GM12878 (cell line): ENCODE results near the gene CNKSR3. TPM values are rescaled to one million over a fixed set of nuclear protein-coding genes. Genes with fewer than 3 reads are reported as not detected.

Experiments used
- ATAC-seq: fragments of 200-7000 bp; cut with Tn5 transposase; 3 replicates; pipeline ENCODE4 v1.9.1; 2020; ENCODE audit warnings: mild to moderate bottlenecking, moderate library complexity
- BruUV-seq: library from RNA; stranded (reverse); fragments of 400-500 nt; replicated peaks from 2 replicates; lab custom pipeline; 2021; lab: Mats Ljungman, UMichigan
- CTCF ChIA-PET: fragments of 300-600 bp; sonication (Branson Sonifier 250); formaldehyde crosslinking; extraction: SDS; loops from one replicate; lab custom pipeline; 2021; ENCODE audit warnings: inconsistent platforms; lab: Yijun Ruan, JAX
- POLR2A ChIA-PET: fragments of 350-600 bp; formaldehyde crosslinking; extraction: SDS; loops from one replicate; lab custom pipeline; 2021; ENCODE audit warnings: inconsistent platforms; lab: Charles Lee
- RAD21 ChIA-PET: fragments of 300-600 bp; sonication (Branson Sonifier 250); formaldehyde crosslinking; loops from one replicate; lab custom pipeline; 2023; ENCODE audit warnings: antibody characterized with exemption; ENCODE audit not compliant: unreplicated experiment; lab: Charles Lee
- SMC1A ChIA-PET: fragments of 300-600 bp; sonication (Branson Sonifier 250); formaldehyde crosslinking; loops from one replicate; lab custom pipeline; 2023; ENCODE audit not compliant: unreplicated experiment, uncharacterized antibody; lab: Charles Lee
- DNase-seq: peaks from one replicate; pipeline ENCODE4 v3.0.0-alpha.2; 2011; ENCODE audit warnings: low read depth, low spot score
- FAIRE-seq: peaks from 3 replicates; lab custom pipeline; 2011; peaks lifted over from hg19 to GRCh38; lab: Jason Lieb, UNC
- H2AFZ ChIP-seq: 2 replicates; pipeline ENCODE4 v1.6.0; 2011; ENCODE audit warnings: low read depth, low read length, control low read depth; ENCODE audit not compliant: control insufficient read depth
- H3K27ac ChIP-seq: 2 replicates; pipeline ENCODE4 v1.5.1; 2011; ENCODE audit warnings: control low read depth; ENCODE audit not compliant: control insufficient read depth, insufficient read depth
- H3K27me3 ChIP-seq, 2 experiments: replicated peaks in 1 of 2; 2 replicates each; pipeline versions ENCODE4 v1.6.0 to v1.6.1; 2011; ENCODE audit warnings: low read length in 1 of 2; ENCODE audit not compliant: control insufficient read depth in 2 of 2, insufficient read depth in 2 of 2
- H3K36me3 ChIP-seq, 2 experiments: 2 replicates each; pipeline ENCODE4 v1.5.1; 2011; ENCODE audit warnings: low read length in 1 of 2; ENCODE audit not compliant: control insufficient read depth in 2 of 2, insufficient read depth in 2 of 2
- H3K4me1 ChIP-seq: 2 replicates; pipeline ENCODE4 v1.6.1; 2011; ENCODE audit warnings: mild to moderate bottlenecking, low read length, moderate library complexity, mixed read lengths; ENCODE audit not compliant: control insufficient read depth, insufficient read depth
- H3K4me2 ChIP-seq: 2 replicates; pipeline ENCODE4 v1.6.0; 2011; ENCODE audit warnings: control low read depth; ENCODE audit not compliant: control insufficient read depth, insufficient read depth
- H3K4me3 ChIP-seq: fragments of 200-600 bp; sonication (generic); 2 replicates; pipeline ENCODE4 v1.5.1; 2016
- H3K79me2 ChIP-seq: 2 replicates; pipeline ENCODE4 v1.6.0; 2011; ENCODE audit warnings: low read length; ENCODE audit not compliant: control insufficient read depth, insufficient read depth
- H3K9ac ChIP-seq: 2 replicates; pipeline ENCODE4 v1.8.0; 2011; ENCODE audit warnings: low read length, control low read depth, mixed read lengths; ENCODE audit not compliant: control insufficient read depth, insufficient read depth
- H3K9me3 ChIP-seq: replicated peaks from 3 replicates; pipeline ENCODE4 v1.5.1; 2011; ENCODE audit warnings: mild to moderate bottlenecking, low read length; ENCODE audit not compliant: control insufficient read depth, insufficient read depth
- H4K20me1 ChIP-seq: 2 replicates; pipeline ENCODE4 v1.6.0; 2011; ENCODE audit not compliant: control insufficient read depth, insufficient read depth
- BCL11A ChIP-seq: IDR thresholded peaks from 2 replicates; pipeline ENCODE4 v1.6.1; 2011; ENCODE audit warnings: low read depth, low read length
- BRCA1 ChIP-seq: IDR thresholded peaks from 2 replicates; pipeline ENCODE4 v1.6.1; 2011; ENCODE audit warnings: low read depth, low read length, improper control_type of control experiment
- CREB1 ChIP-seq: IDR thresholded peaks from 2 replicates; pipeline ENCODE4 v1.6.1; 2012; ENCODE audit warnings: low read depth, mild to moderate bottlenecking, inconsistent platforms
- E2F8 ChIP-seq: fragments of 450-650 bp; IDR thresholded peaks from 2 replicates; pipeline ENCODE4 v1.6.1; 2018; ENCODE audit warnings: mild to moderate bottlenecking, low read depth, moderate library complexity; ENCODE audit not compliant: partially characterized antibody
- ESRRA ChIP-seq: IDR thresholded peaks from 2 replicates; pipeline ENCODE4 v1.6.1; 2012; ENCODE audit warnings: mild to moderate bottlenecking, low read length, improper control_type of control experiment
- SIN3A ChIP-seq: IDR thresholded peaks from 2 replicates; pipeline ENCODE4 v1.6.1; 2012; ENCODE audit warnings: low read depth, low read length, improper control_type of control experiment
- YY1 ChIP-seq: IDR thresholded peaks from 2 replicates; pipeline ENCODE4 v1.6.1; 2011; ENCODE audit warnings: low read depth, mild to moderate bottlenecking, low read length
- ZNF274 ChIP-seq: IDR thresholded peaks from one replicate; pipeline ENCODE4 v1.8.0; 2011; ENCODE audit not compliant: insufficient read length, insufficient read depth
- WGBS: methylation state at CpG from one replicate; pipeline ENCODE4 v1.1.6; 2016; ENCODE audit warnings: low lambda C conversion rate; ENCODE audit not compliant: insufficient replicate concordance, insufficient coverage; ENCODE audit errors: missing lambda C conversion rate; 5-methylcytosine and 5-hydroxymethylcytosine counted together
- in situ Hi-C: fragments of 300-500 bp; cut with MboI; formaldehyde crosslinking; loops from 9 replicates; pipeline ENCODE4 v1.14.3; 2018; ENCODE audit warnings: mixed read lengths
- intact Hi-C: fragments of 100-400 bp; cut with micrococcal nuclease; formaldehyde crosslinking; loops from one replicate; pipeline ENCODE4 v1.14.2; 2022; ENCODE audit not compliant: unreplicated experiment
- polyA plus RNA-seq, 11 experiments: library from polyadenylated mRNA; depleted of rRNA in 4 of 11; unstranded in 6 of 11; stranded (reverse) in 5 of 11; fragments of >200 nt; fragmentation: Nextera tagmentation in 4 of 11; fragmentation: Illumina TruSeq in 1 of 11; extraction: Ambion mirVana in 4 of 11; extraction: Trizol in 1 of 11; gene quantifications; 1 replicate in 1 of 11; 2 replicates in 10 of 11; pipeline versions ENCODE4 v1.2.1 to v1.2.3, GENCODE V29; 2011 to 2016; ENCODE audit warnings: inconsistent platforms in 2 of 11, missing spikeins in 2 of 11, low read depth in 1 of 11
- total RNA-seq, 4 experiments: library from RNA; depleted of rRNA in 3 of 4; stranded (reverse); fragments of >200 nt in 3 of 4; fragmentation: Illumina TruSeq in 1 of 4; extraction: Trizol in 1 of 4; gene quantifications; 2 replicates each; pipeline versions ENCODE4 v1.2.1 to v1.2.3, GENCODE V29; 2013 to 2021
- TF ChIP-seq, protein P1 (sequence below): fragments of 450-650 bp; formaldehyde crosslinking; IDR thresholded peaks from 2 replicates; pipeline ENCODE4 v1.5.0; 2022; ENCODE audit warnings: mild to moderate bottlenecking, missing genetic modification characterization
- TF ChIP-seq, protein P2 (sequence below): IDR thresholded peaks from 2 replicates; pipeline ENCODE4 v1.6.1; 2012; ENCODE audit warnings: mild to moderate bottlenecking, low read depth, low read length
- TF ChIP-seq, protein P3 (sequence below): IDR thresholded peaks from 2 replicates; pipeline ENCODE4 v1.6.1; 2012; ENCODE audit warnings: low read depth, low read length, improper control_type of control experiment

CNKSR3 gene
- total and polyA plus RNA-seq, 10 of the 15 experiments (the other 5 are each of a cell fraction or from before 2014, with no cell fraction given): under 0.01 to 0.48 (median 0.12) TPM; not detected in 2

- no peaks in the 10 kb centered on the region for H3K36me3 ChIP-seq
- no peak for ATAC-seq
- RAD21 ChIA-PET: no interaction called here
- H3K27me3 ChIP-seq: peaks cover 0 to 3% of the 10 kb centered on the region in 2 experiments; a peak in 1 of 4 replicates
- DNase-seq: no peak
- H4K20me1 ChIP-seq: no peaks in the 10 kb centered on the region
- no peak overlapping the region for H3K4me3 ChIP-seq
- no peak overlapping the region for H2AFZ ChIP-seq
- in situ Hi-C loops (no loop called here), intact Hi-C loops (no loop called here)
- no peak overlapping the region for H3K9ac ChIP-seq
- no peak overlapping the region for H3K27ac ChIP-seq
- BruUV-seq: no TSS peak
- H3K79me2 ChIP-seq: no peaks in the 10 kb centered on the region
- WGBS: 31% methylated on average over 3 of the region's 3 CpGs
- SMC1A ChIA-PET: interaction anchor here (0.7 to 1.3 kb wide), 5 partner anchors 24 to 137 kb away, joined by 3 to 4 read pairs (median 3); no protein-coding TSS in a partner anchor
- CTCF ChIA-PET: no interaction called here
- no peaks in the 10 kb centered on the region for H3K4me1 ChIP-seq
- POLR2A ChIA-PET: no interaction called here
- FAIRE-seq: no peak
- H3K4me2 ChIP-seq: no peak overlapping the region
- no peaks in the 10 kb centered on the region for H3K9me3 ChIP-seq
- TF ChIP-seq, protein P1, sequence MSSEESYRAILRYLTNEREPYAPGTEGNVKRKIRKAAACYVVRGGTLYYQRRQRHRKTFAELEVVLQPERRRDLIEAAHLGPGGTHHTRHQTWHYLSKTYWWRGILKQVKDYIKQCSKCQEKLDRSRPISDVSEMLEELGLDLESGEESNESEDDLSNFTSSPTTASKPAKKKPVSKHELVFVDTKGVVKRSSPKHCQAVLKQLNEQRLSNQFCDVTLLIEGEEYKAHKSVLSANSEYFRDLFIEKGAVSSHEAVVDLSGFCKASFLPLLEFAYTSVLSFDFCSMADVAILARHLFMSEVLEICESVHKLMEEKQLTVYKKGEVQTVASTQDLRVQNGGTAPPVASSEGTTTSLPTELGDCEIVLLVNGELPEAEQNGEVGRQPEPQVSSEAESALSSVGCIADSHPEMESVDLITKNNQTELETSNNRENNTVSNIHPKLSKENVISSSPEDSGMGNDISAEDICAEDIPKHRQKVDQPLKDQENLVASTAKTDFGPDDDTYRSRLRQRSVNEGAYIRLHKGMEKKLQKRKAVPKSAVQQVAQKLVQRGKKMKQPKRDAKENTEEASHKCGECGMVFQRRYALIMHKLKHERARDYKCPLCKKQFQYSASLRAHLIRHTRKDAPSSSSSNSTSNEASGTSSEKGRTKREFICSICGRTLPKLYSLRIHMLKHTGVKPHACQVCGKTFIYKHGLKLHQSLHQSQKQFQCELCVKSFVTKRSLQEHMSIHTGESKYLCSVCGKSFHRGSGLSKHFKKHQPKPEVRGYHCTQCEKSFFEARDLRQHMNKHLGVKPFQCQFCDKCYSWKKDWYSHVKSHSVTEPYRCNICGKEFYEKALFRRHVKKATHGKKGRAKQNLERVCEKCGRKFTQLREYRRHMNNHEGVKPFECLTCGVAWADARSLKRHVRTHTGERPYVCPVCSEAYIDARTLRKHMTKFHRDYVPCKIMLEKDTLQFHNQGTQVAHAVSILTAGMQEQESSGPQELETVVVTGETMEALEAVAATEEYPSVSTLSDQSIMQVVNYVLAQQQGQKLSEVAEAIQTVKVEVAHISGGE (CRISPR knock-in tag): no peak
- TF ChIP-seq ESRRA (no peak), CREB1 (no peak), BCL11A (no peak), ZNF274 (no peak), YY1 (no peak), BRCA1 (no peak), E2F8 (no peak), SIN3A (no peak)
- TF ChIP-seq, protein P2, sequence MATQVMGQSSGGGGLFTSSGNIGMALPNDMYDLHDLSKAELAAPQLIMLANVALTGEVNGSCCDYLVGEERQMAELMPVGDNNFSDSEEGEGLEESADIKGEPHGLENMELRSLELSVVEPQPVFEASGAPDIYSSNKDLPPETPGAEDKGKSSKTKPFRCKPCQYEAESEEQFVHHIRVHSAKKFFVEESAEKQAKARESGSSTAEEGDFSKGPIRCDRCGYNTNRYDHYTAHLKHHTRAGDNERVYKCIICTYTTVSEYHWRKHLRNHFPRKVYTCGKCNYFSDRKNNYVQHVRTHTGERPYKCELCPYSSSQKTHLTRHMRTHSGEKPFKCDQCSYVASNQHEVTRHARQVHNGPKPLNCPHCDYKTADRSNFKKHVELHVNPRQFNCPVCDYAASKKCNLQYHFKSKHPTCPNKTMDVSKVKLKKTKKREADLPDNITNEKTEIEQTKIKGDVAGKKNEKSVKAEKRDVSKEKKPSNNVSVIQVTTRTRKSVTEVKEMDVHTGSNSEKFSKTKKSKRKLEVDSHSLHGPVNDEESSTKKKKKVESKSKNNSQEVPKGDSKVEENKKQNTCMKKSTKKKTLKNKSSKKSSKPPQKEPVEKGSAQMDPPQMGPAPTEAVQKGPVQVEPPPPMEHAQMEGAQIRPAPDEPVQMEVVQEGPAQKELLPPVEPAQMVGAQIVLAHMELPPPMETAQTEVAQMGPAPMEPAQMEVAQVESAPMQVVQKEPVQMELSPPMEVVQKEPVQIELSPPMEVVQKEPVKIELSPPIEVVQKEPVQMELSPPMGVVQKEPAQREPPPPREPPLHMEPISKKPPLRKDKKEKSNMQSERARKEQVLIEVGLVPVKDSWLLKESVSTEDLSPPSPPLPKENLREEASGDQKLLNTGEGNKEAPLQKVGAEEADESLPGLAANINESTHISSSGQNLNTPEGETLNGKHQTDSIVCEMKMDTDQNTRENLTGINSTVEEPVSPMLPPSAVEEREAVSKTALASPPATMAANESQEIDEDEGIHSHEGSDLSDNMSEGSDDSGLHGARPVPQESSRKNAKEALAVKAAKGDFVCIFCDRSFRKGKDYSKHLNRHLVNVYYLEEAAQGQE: no peak
- TF ChIP-seq, protein P3, sequence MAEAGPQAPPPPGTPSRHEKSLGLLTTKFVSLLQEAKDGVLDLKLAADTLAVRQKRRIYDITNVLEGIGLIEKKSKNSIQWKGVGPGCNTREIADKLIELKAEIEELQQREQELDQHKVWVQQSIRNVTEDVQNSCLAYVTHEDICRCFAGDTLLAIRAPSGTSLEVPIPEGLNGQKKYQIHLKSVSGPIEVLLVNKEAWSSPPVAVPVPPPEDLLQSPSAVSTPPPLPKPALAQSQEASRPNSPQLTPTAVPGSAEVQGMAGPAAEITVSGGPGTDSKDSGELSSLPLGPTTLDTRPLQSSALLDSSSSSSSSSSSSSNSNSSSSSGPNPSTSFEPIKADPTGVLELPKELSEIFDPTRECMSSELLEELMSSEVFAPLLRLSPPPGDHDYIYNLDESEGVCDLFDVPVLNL: no peak
Observed at GRCh38 chr6:154538640-154539191, 28.2 kb upstream of the CNKSR3 start.
